PFSK-1 (cell line): Measurements from ENCODE around the gene UTRN.

Experiments used
- SIN3A ChIP-seq: IDR thresholded peaks from 2 replicates; pipeline ENCODE4 v1.6.1; 2012; ENCODE audit warnings: mild to moderate bottlenecking, low read length, moderate library complexity, borderline replicate concordance; ENCODE audit not compliant: insufficient read depth
- TF ChIP-seq, protein P1 (sequence below), 2 experiments: IDR thresholded peaks; 2 replicates each; pipeline versions ENCODE4 v1.6.1 to v1.8.0; 2011 to 2012; ENCODE audit warnings: low read depth in 2 of 2, low read length in 2 of 2, control low read depth in 1 of 2, inconsistent platforms in 1 of 2, mild to moderate bottlenecking in 1 of 2, moderate library complexity in 1 of 2; ENCODE audit not compliant: insufficient read depth in 1 of 2

DNA sequence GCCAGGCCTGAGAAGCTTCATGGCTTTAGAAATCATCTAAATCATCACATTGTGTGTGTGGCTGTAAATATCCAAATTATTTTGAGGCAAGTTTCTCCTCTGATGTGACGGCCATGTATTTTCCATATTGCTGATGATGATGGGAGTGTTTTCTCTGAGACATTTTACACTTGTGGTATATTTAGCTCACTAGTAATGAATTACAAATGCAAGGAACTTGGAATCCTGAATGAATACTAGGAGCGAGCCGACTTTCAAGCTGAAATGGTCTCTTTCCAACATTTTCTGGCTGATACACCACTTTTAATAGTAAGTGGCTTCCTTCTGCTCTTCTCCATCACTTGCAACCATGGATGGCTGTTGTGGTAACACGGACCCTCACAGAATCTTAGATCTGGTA, 41.3 kb downstream of the UTRN start:
- TF ChIP-seq SIN3A: no peak
- TF ChIP-seq, protein P1, sequence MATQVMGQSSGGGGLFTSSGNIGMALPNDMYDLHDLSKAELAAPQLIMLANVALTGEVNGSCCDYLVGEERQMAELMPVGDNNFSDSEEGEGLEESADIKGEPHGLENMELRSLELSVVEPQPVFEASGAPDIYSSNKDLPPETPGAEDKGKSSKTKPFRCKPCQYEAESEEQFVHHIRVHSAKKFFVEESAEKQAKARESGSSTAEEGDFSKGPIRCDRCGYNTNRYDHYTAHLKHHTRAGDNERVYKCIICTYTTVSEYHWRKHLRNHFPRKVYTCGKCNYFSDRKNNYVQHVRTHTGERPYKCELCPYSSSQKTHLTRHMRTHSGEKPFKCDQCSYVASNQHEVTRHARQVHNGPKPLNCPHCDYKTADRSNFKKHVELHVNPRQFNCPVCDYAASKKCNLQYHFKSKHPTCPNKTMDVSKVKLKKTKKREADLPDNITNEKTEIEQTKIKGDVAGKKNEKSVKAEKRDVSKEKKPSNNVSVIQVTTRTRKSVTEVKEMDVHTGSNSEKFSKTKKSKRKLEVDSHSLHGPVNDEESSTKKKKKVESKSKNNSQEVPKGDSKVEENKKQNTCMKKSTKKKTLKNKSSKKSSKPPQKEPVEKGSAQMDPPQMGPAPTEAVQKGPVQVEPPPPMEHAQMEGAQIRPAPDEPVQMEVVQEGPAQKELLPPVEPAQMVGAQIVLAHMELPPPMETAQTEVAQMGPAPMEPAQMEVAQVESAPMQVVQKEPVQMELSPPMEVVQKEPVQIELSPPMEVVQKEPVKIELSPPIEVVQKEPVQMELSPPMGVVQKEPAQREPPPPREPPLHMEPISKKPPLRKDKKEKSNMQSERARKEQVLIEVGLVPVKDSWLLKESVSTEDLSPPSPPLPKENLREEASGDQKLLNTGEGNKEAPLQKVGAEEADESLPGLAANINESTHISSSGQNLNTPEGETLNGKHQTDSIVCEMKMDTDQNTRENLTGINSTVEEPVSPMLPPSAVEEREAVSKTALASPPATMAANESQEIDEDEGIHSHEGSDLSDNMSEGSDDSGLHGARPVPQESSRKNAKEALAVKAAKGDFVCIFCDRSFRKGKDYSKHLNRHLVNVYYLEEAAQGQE (IDR thresholded peaks at IDR 0.05; ENCODE audit: insufficient read depth in 1 of 2, low read depth in 2 of 2, low read length in 2 of 2): no peak
